GM12872 (cell line): Measurements from ENCODE around the gene ANXA5.

Source experiments
- TF ChIP-seq, protein P1 (sequence below): IDR thresholded peaks from 3 replicates; pipeline ENCODE4 v1.5.1; 2011; ENCODE audit warnings: low read depth, mild to moderate bottlenecking, low read length, moderate library complexity; ENCODE audit not compliant: insufficient read depth

Gene ANXA5

DNA sequence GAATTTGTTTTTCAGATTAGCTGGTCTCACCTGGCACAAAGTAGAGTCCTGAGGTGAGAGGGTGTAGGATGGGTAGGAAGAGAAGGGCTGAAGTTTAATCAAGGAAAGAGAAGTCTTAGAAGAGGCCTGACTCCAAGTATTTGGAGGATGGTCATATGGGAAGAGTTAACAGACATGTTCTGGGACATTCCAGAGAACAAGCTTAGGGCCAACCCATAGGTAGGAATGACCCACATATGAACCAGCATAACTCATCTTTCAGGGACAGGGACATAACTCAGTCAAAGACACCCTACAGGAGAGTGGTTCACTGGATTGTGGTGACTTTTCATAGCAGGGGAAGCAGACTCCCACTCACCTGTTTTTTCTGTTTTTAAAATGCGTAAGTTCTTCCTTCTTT lies 27.9 kb upstream of the ANXA5 start:
- TF ChIP-seq, protein P1, sequence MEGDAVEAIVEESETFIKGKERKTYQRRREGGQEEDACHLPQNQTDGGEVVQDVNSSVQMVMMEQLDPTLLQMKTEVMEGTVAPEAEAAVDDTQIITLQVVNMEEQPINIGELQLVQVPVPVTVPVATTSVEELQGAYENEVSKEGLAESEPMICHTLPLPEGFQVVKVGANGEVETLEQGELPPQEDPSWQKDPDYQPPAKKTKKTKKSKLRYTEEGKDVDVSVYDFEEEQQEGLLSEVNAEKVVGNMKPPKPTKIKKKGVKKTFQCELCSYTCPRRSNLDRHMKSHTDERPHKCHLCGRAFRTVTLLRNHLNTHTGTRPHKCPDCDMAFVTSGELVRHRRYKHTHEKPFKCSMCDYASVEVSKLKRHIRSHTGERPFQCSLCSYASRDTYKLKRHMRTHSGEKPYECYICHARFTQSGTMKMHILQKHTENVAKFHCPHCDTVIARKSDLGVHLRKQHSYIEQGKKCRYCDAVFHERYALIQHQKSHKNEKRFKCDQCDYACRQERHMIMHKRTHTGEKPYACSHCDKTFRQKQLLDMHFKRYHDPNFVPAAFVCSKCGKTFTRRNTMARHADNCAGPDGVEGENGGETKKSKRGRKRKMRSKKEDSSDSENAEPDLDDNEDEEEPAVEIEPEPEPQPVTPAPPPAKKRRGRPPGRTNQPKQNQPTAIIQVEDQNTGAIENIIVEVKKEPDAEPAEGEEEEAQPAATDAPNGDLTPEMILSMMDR = no peak

DNA sequence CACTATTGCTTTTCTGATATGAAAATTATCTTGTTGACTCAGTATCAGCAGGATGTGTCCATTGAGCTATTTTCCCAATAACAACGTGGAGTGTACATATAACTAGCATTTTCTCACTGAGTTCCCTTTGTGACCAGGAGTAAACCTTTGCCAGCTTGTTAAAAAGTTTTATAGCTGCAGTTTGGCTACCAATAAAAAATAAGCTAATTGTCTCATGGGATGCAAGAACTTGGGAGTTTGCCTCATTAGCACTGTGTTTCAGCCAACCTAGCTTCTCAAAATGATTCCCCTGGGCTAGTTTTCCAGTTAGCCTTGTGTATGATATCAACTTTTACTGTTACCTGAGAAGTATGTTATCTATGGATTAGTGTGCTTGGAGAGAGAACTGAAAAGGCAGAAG lies 24.9 kb upstream of the ANXA5 start:
- TF ChIP-seq, protein P1 = no peak

DNA sequence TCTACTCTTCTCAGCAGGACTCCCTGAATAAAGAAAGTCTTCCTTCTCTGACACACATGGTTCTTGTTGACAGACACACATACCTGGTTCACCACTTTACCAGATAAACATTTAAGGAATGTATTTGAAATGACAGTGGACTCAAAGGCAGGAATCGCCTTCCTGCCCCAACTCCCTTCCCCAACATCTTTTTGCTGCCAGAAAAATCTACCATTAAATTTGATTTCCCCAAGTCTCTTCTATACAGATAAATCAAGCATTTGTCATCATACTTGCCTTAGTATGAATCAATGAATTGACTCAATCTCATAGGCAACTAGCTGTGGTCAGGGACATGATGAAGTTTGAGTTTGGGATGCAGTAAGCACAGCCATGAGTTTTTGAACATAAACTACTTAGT lies 23.3 kb upstream of the ANXA5 start:
- TF ChIP-seq, protein P1 = no peak

DNA sequence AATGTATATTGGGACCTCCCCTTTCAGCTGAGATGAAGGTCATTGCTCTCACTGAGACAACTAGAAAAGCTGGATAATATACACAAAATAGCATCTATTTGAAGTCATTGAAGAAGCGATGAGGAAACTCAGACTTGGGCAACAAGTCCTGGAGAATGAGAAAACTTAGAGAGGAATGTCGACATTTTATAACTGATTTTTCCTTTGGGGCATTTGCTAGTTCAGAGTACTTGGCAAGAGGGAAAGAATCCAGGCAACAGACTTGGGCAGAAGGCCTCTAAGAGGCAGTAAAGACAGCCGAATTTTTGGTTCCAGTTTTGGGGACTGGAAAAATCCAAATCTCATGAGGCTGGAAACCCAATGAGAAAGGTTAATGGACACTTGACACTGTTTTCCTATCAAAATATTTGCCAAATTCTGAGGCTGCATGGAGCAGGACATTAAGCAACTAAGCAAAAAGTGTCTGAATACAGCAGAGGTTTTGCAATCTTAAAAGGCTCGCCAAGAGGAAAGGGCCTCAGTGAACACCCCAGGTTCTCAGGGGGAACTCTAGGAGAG lies 21.0 kb upstream of the ANXA5 start:
- TF ChIP-seq, protein P1 = no peak

DNA sequence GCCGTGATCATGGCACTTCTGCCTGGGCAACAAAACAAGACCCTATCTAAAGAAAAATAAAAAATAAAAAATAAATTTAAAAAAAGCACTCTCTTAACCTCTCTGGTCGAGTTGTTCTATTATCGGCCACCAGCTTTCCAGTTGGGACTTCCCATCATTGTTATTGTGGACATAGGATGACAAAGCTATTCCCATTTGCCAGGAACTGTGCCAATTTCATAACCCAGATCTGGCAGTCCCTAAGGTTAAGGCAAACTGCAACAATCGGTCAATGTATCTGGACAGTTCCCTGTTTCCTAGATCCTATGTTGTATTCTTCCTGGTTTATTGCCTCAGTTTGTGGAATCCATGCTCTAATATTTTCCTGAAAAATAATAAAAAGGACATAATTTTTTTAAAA lies 17.8 kb upstream of the ANXA5 start:
- TF ChIP-seq, protein P1 = no peak

DNA sequence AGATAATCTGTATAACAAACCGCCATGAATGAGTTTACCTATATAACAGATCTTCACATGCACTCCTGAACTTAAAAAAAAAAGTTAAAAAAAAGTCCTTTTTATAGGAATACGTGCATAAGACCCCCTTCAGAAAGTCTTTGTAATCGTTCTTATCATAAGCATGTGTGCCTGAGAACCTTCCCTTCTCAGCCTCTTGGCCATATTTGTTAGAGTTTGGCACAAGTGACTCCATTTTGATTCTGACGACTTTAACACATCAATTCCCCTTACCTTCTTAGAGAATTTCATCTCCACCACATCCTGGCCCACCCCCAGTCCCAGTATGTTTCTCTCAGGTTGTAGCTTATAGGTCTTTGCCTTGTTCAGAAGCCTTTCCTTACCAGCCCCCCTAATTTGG lies 16.0 kb upstream of the ANXA5 start:
- TF ChIP-seq, protein P1 = no peak

DNA sequence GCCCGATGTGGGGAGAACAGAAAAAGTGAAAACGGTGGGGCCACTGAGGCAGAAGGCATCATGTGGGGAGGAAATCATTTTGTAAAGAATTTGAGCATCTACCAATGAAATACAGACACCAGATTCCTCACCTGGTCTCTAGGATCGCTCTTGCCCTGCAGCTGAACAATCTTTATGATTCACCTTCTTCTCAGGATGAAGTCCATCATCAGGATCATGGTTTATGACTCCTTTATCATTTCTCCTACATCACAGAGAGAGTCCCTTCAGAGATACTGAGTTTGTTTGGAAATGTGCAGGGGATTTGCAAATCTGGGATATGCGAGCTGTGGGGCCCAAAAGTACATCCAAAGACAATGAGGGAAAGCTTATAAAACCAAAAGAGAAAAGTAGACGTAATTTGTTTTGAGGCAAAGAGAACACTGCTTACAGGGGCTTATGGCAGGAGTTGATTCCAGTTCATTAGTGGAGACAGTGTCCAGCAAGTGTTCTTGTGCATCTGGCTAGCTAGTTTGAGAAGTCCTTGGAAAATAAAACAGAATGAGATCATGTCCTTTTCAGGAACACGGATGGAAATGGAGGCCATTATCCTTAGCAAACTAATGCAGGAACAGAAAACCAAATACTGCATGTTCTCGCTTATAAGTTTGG lies 15.3 kb upstream of the ANXA5 start:
- TF ChIP-seq, protein P1 = no peak
